ENCODE measurements around the gene ALB.

ALB gene

DNA sequence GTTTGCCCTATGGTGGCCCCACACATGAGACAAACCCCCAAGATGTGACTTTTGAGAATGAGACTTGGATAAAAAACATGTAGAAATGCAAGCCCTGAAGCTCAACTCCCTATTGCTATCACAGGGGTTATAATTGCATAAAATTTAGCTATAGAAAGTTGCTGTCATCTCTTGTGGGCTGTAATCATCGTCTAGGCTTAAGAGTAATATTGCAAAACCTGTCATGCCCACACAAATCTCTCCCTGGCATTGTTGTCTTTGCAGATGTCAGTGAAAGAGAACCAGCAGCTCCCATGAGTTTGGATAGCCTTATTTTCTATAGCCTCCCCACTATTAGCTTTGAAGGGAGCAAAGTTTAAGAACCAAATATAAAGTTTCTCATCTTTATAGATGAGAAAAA is 14.6 kb downstream of the ALB start:
- Histone ChIP-seq H3K4me1 (ENCODE audit: control insufficient read depth, insufficient read depth, low read length) (no peaks in the 10 kb centered on the region), H3K4me3 (ENCODE audit: low read depth, low read length) (no peak overlapping the region), H3K9me3 (ENCODE audit: control insufficient read depth, insufficient read depth, low read depth, low read length) (no peaks in the 10 kb centered on the region), H3K27me3 (ENCODE audit: control insufficient read depth, insufficient read depth, low read length) (no peaks in the 10 kb centered on the region), H3K36me3 (ENCODE audit: control insufficient read depth, insufficient read depth, low read length) (no peaks in the 10 kb centered on the region), H3K27ac (ENCODE audit: low read depth, low read length) (no peak overlapping the region), H3K9ac (ENCODE audit: low read length) (no peak overlapping the region)

DNA sequence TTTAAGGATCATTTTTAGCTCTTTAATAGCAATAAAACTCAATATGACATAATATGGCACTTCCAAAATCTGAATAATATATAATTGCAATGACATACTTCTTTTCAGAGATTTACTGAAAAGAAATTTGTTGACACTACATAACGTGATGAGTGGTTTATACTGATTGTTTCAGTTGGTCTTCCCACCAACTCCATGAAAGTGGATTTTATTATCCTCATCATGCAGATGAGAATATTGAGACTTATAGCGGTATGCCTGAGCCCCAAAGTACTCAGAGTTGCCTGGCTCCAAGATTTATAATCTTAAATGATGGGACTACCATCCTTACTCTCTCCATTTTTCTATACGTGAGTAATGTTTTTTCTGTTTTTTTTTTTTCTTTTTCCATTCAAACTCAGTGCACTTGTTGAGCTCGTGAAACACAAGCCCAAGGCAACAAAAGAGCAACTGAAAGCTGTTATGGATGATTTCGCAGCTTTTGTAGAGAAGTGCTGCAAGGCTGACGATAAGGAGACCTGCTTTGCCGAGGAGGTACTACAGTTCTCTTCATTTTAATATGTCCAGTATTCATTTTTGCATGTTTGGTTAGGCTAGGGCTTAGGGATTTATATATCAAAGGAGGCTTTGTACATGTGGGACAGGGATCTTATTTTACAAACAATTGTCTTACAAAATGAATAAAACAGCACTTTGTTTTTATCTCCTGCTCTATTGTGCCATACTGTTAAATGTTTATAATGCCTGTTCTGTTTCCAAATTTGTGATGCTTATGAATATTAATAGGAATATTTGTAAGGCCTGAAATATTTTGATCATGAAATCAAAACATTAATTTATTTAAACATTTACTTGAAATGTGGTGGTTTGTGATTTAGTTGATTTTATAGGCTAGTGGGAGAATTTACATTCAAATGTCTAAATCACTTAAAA is 15.3 kb downstream of the ALB start:
- H3K27ac ChIP-seq (ENCODE audit: low read depth, low read length) = no peak overlapping the region
- no peaks in the 10 kb centered on the region for H3K36me3 ChIP-seq (ENCODE audit: control insufficient read depth, insufficient read depth, low read length)
- no peaks in the 10 kb centered on the region for H3K9me3 ChIP-seq (ENCODE audit: control insufficient read depth, insufficient read depth, low read depth, low read length)
- no peaks in the 10 kb centered on the region for H3K27me3 ChIP-seq (ENCODE audit: control insufficient read depth, insufficient read depth, low read length)
- H3K9ac ChIP-seq (ENCODE audit: low read length) = no peak overlapping the region
- no peak overlapping the region for H3K4me3 ChIP-seq (ENCODE audit: low read depth, low read length)
- H3K4me1 ChIP-seq (ENCODE audit: control insufficient read depth, insufficient read depth, low read length) = no peaks in the 10 kb centered on the region

DNA sequence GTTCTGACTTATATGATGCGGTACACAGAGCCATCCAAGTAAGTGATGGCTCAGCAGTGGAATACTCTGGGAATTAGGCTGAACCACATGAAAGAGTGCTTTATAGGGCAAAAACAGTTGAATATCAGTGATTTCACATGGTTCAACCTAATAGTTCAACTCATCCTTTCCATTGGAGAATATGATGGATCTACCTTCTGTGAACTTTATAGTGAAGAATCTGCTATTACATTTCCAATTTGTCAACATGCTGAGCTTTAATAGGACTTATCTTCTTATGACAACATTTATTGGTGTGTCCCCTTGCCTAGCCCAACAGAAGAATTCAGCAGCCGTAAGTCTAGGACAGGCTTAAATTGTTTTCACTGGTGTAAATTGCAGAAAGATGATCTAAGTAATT is 16.5 kb downstream of the ALB start:
- H3K9me3 ChIP-seq (ENCODE audit: control insufficient read depth, insufficient read depth, low read depth, low read length) = no peaks in the 10 kb centered on the region
- no peak overlapping the region for H3K9ac ChIP-seq (ENCODE audit: low read length)
- H3K27me3 ChIP-seq (ENCODE audit: control insufficient read depth, insufficient read depth, low read length) = no peaks in the 10 kb centered on the region
- no peak overlapping the region for H3K4me3 ChIP-seq (ENCODE audit: low read depth, low read length)
- H3K4me1 ChIP-seq (ENCODE audit: control insufficient read depth, insufficient read depth, low read length) = no peaks in the 10 kb centered on the region
- H3K27ac ChIP-seq (ENCODE audit: low read depth, low read length) = no peak overlapping the region
- no peaks in the 10 kb centered on the region for H3K36me3 ChIP-seq (ENCODE audit: control insufficient read depth, insufficient read depth, low read length)

DNA sequence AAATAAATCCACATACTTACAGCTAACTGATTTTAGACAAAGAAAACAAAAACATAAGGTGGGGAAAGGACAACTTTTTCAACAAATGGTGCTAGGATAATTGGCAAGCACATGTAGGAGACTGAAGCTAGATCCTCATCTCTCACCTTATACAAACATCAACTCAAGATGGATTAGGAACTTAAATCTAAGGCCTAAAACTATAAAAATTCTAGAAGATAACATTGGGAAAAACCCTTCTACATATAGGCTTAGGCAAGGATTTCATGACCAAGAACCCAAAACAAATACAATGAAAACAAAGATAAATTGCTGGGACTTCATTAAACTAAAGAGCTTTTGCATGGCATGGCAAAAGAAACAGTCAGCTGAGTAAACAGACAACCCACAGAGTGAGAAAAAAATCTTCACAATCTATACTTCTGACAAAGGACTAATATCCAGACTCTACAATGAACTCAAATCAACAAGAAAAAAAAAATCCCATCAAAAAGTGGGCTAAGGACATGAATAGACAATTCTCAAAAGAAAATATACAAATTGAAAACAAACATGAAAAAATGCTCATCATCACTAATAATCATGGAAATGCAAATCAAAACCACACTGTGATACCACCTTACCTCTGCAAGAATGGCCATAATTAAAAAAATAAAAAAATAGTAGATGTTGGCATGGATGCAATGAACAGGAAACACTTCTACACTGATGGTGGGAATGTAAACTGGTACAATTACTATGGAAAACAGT is 17.8 kb downstream of the ALB start:
- H3K9me3 ChIP-seq (ENCODE audit: control insufficient read depth, insufficient read depth, low read depth, low read length) = no peaks in the 10 kb centered on the region
- no peaks in the 10 kb centered on the region for H3K36me3 ChIP-seq (ENCODE audit: control insufficient read depth, insufficient read depth, low read length)
- no peak overlapping the region for H3K9ac ChIP-seq (ENCODE audit: low read length)
- H3K27ac ChIP-seq (ENCODE audit: low read depth, low read length) = no peak overlapping the region
- H3K27me3 ChIP-seq (ENCODE audit: control insufficient read depth, insufficient read depth, low read length) = no peaks in the 10 kb centered on the region
- no peak overlapping the region for H3K4me3 ChIP-seq (ENCODE audit: low read depth, low read length)
- H3K4me1 ChIP-seq (ENCODE audit: control insufficient read depth, insufficient read depth, low read length) = no peaks in the 10 kb centered on the region

DNA sequence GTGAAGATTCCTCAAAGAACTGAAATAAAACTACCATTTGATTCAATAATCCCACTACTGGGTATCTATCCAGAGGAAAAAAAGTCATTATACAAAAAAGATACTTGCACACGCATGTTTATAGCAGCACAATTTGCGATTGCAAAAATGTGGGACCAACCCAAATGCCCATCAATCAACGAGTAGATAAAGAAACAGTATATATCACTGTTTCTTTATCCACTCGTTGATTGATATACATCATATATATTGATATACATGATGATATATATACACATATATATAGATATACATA is 18.3 kb downstream of the ALB start:
- Histone ChIP-seq H3K27ac (ENCODE audit: low read depth, low read length) (no peak overlapping the region), H3K4me1 (ENCODE audit: control insufficient read depth, insufficient read depth, low read length) (no peaks in the 10 kb centered on the region), H3K36me3 (ENCODE audit: control insufficient read depth, insufficient read depth, low read length) (no peaks in the 10 kb centered on the region), H3K9me3 (ENCODE audit: control insufficient read depth, insufficient read depth, low read depth, low read length) (no peaks in the 10 kb centered on the region), H3K4me3 (ENCODE audit: low read depth, low read length) (no peak overlapping the region), H3K9ac (ENCODE audit: low read length) (no peak overlapping the region), H3K27me3 (ENCODE audit: control insufficient read depth, insufficient read depth, low read length) (no peaks in the 10 kb centered on the region)

DNA sequence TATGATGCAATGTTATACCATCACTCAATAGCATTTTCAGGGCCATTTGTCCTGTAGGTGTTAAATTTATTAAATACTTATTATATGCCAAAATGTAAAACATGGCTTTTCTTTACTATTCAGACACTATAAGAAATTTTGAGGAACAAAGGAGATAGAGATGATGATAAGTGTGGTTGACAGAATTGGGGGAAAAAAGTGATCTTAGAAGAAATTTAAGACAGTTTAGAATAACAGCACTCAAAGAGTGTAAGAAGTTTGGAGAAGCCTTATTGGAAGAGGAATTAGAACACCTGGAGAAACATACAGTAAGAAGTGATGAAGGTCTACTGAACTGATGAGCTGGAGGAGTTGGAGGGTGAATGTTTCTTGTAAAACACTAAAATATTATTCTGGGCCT is 19.1 kb downstream of the ALB start:
- H3K27ac ChIP-seq (ENCODE audit: low read depth, low read length) = no peak overlapping the region

DNA sequence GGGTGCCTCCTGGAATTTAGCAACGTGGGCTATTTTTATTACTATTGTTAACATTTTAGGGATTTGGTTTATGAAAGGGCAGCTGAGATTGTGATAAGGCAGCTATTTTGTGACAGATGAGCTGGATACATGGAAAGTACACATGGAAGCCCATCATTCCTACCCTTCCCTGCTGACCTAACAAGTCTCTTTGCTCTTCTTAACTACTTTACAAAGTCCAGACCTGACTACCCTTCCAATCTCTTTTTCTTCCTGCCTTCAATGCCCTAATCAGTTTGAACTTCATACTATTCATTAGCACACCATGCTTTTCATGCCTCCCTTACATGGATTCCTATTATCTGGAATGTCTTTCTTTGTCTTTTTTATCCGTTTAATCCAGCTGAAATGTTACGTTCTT is 22.6 kb downstream of the ALB start:
- Histone ChIP-seq H3K9me3 (ENCODE audit: control insufficient read depth, insufficient read depth, low read depth, low read length) (no peaks in the 10 kb centered on the region), H3K27me3 (ENCODE audit: control insufficient read depth, insufficient read depth, low read length) (no peaks in the 10 kb centered on the region), H3K4me1 (ENCODE audit: control insufficient read depth, insufficient read depth, low read length) (no peaks in the 10 kb centered on the region), H3K27ac (ENCODE audit: low read depth, low read length) (no peak overlapping the region), H3K4me3 (ENCODE audit: low read depth, low read length) (no peak overlapping the region), H3K9ac (ENCODE audit: low read length) (no peak overlapping the region), H3K36me3 (ENCODE audit: control insufficient read depth, insufficient read depth, low read length) (no peaks in the 10 kb centered on the region)

More for the DNA sequence above, 19.1 kb downstream of the ALB start:
- Histone ChIP-seq H3K9me3 (ENCODE audit: control insufficient read depth, insufficient read depth, low read depth, low read length) (no peaks in the 10 kb centered on the region), H3K4me1 (ENCODE audit: control insufficient read depth, insufficient read depth, low read length) (no peaks in the 10 kb centered on the region), H3K36me3 (ENCODE audit: control insufficient read depth, insufficient read depth, low read length) (no peaks in the 10 kb centered on the region), H3K9ac (ENCODE audit: low read length) (no peak overlapping the region), H3K4me3 (ENCODE audit: low read depth, low read length) (no peak overlapping the region), H3K27me3 (ENCODE audit: control insufficient read depth, insufficient read depth, low read length) (no peaks in the 10 kb centered on the region)

DNA sequence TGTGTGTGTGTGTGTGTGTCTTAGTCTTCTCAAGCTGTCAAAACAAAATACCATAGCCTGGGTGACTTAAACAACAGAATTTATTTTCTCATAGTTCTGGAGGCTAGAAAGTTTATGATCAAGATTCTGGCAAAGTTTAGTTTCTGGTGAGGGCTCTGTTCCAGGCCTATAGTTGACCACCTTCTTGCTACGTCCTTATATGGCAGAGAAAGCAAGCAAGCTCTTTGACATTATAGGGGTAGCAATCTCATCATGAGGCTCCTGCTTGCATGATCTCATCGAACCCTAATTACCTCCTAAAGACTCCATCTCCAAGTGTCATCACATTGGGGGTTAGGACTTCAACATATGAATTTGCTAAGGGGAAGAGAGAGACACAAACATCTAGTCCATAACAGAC is 25.0 kb downstream of the ALB start:
- H3K36me3 ChIP-seq (ENCODE audit: control insufficient read depth, insufficient read depth, low read length) = no peaks in the 10 kb centered on the region
- H3K27ac ChIP-seq (ENCODE audit: low read depth, low read length) = no peak overlapping the region
- H3K9me3 ChIP-seq (ENCODE audit: control insufficient read depth, insufficient read depth, low read depth, low read length) = no peaks in the 10 kb centered on the region
- no peak overlapping the region for H3K4me3 ChIP-seq (ENCODE audit: low read depth, low read length)
- H3K27me3 ChIP-seq (ENCODE audit: control insufficient read depth, insufficient read depth, low read length) = no peaks in the 10 kb centered on the region
- peaks cover 2% of the 10 kb centered on the region; the same call in 1 of the 2 replicates for H3K4me1 ChIP-seq (ENCODE audit: control insufficient read depth, insufficient read depth, low read length)
- no peak overlapping the region for H3K9ac ChIP-seq (ENCODE audit: low read length)

DNA sequence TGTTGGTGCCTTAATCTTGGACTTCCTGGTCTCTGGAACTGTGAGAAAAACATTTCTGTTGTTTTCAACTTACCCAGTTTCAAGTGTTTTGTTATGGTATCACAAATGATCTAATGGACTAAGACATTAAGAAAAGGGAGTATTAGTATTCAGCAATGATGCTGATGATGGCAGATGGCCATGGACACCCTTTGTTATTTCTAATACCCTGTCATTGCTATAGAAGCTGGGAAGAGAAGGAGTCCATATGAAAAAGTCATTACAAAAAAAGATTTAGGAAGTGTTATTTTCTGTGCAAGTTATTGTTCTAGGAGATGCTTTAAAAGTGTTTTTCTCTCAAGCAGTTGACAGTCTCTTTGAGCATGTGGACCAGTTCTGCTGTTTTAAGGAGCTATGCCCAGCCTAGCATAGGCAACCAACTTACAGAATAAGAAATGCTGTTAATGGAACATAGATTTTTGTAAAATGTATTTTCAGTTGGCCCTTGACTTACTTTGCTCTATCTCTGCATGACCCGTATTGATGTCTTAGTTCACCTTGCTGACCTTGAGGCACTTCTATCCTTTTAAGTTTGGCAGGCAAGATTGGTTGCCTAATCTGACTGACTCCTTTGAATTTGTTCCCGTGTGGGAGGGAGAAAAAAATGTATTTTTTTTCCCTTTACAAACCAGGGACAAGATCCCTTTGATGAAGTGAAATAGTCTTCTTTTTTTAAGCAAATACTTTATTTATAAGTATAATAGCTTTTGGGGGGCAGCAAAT is 25.9 kb downstream of the ALB start:
- H3K36me3 ChIP-seq (ENCODE audit: control insufficient read depth, insufficient read depth, low read length) = no peaks in the 10 kb centered on the region
- peaks cover 2% of the 10 kb centered on the region; the same call in 1 of the 2 replicates for H3K4me1 ChIP-seq (ENCODE audit: control insufficient read depth, insufficient read depth, low read length)
- H3K4me3 ChIP-seq (ENCODE audit: low read depth, low read length) = no peak overlapping the region
- H3K9ac ChIP-seq (ENCODE audit: low read length) = no peak overlapping the region
- H3K27ac ChIP-seq (ENCODE audit: low read depth, low read length) = no peak overlapping the region
- H3K9me3 ChIP-seq (ENCODE audit: control insufficient read depth, insufficient read depth, low read depth, low read length) = no peaks in the 10 kb centered on the region
- H3K27me3 ChIP-seq (ENCODE audit: control insufficient read depth, insufficient read depth, low read length) = no peaks in the 10 kb centered on the region

DNA sequence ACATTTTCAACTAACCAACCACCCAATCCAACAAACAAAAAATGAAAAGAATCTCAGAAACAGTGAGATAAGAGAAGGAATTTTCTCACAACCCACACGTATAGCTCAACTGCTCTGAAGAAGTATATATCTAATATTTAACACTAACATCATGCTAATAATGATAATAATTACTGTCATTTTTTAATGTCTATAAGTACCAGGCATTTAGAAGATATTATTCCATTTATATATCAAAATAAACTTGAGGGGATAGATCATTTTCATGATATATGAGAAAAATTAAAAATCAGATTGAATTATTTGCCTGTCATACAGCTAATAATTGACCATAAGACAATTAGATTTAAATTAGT is 27.7 kb downstream of the ALB start:
- Histone ChIP-seq H3K27me3 (ENCODE audit: control insufficient read depth, insufficient read depth, low read length) (no peaks in the 10 kb centered on the region), H3K9ac (ENCODE audit: low read length) (no peak overlapping the region), H3K4me3 (ENCODE audit: low read depth, low read length) (no peak overlapping the region), H3K27ac (ENCODE audit: low read depth, low read length) (no peak overlapping the region), H3K9me3 (ENCODE audit: control insufficient read depth, insufficient read depth, low read depth, low read length) (no peaks in the 10 kb centered on the region), H3K4me1 (ENCODE audit: control insufficient read depth, insufficient read depth, low read length) (peaks cover 2% of the 10 kb centered on the region; the same call in 1 of the 2 replicates), H3K36me3 (ENCODE audit: control insufficient read depth, insufficient read depth, low read length) (no peaks in the 10 kb centered on the region)

Measured in HUES6 (cell line).